ENCODE data around the gene LRRC15. TPM values are rescaled to one million over a fixed set of nuclear protein-coding genes. Genes with fewer than 3 reads are reported as not detected.

Gene LRRC15
- 0.11 TPM for total RNA-seq
- 0.08 TPM for polyA plus RNA-seq

DNA sequence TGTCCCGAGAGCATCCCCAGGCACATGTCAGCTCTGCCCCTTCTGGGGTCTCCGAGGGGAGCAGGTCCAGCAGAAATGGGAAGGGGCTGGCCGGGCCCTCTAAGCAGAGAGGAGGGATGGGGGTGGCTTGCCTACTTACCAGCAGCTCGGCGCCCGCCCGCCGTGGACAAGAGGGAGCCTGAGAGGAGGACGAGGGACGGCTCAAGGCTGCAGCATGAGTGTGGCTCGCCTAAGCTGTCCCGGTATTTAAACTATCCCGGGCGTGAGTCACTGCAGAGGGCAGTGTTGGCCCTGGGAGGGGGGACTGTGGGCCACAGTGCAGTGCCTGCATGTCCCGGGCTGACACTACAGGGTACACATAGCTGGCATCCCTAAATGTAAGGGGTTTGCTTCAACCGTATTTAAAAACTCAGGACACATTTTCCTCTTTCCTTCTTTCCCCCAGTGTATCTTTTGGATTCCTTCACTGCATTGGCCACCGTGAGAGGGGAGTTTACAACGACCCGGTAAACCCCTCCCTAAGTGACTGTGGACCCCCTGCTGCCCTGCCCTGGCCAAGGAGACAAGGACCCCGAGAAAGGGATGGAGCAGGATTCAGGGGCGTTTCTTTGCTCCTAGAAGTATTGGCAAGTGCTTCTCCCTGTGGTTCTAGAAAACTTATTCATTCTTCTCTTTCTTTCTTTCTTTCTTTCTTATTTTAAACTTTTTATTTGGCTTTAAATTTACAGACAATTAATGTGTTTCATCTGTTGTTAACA is at the start of gene LRRC15:
LRRC15 (minus strand) TSS at position 222 of the 758 bp plus-strand sequence. CDS start 8,700 bp downstream, outside the sequence.
- no peak within 1 kb of the TSS for H3K27ac ChIP-seq (ENCODE audit: low read depth)
- no peaks in the 10 kb centered on the region for H3K4me1 ChIP-seq (ENCODE audit: insufficient read depth)
- no peak for DNase-seq (ENCODE audit: extremely low spot score)
- H3K4me3 ChIP-seq (ENCODE audit: low read depth, low read length), result no peak within 1 kb of the TSS
- WGBS, result 16% methylated on average over 21 of the region's 21 CpGs
- no peaks in the 10 kb centered on the region for H3K36me3 ChIP-seq (ENCODE audit: insufficient read depth)

GRCh38 chr3:194418671-194419070 is 49.1 kb upstream of the LRRC15 start:
- WGBS, result 97% methylated on average over 2 of the region's 2 CpGs
- Histone ChIP-seq H3K36me3 (ENCODE audit: insufficient read depth) (no peaks in the 10 kb centered on the region), H3K4me3 (ENCODE audit: low read depth, low read length) (no peak overlapping the region), H3K4me1 (ENCODE audit: insufficient read depth) (no peaks in the 10 kb centered on the region), H3K27ac (ENCODE audit: low read depth) (no peak overlapping the region)
- DNase-seq (ENCODE audit: extremely low spot score), result no peak

GRCh38 chr3:194407423-194407822 is 37.9 kb upstream of the LRRC15 start:
- H3K4me3 ChIP-seq (ENCODE audit: low read depth, low read length), result no peak overlapping the region
- no peak overlapping the region for H3K27ac ChIP-seq (ENCODE audit: low read depth)
- WGBS, result 79% methylated on average over 7 of the region's 7 CpGs

GRCh38 chr3:194405766-194406165 is 36.2 kb upstream of the LRRC15 start:
- no peak for DNase-seq (ENCODE audit: extremely low spot score)
- Histone ChIP-seq H3K4me1 (ENCODE audit: insufficient read depth) (no peaks in the 10 kb centered on the region), H3K4me3 (ENCODE audit: low read depth, low read length) (no peak overlapping the region), H3K27ac (ENCODE audit: low read depth) (no peak overlapping the region), H3K36me3 (ENCODE audit: insufficient read depth) (peaks cover 3% of the 10 kb centered on the region)
- WGBS, result 92% methylated on average over 2 of the region's 2 CpGs

More at GRCh38 chr3:194407423-194407822, 37.9 kb upstream of the LRRC15 start:
- H3K36me3 ChIP-seq (ENCODE audit: insufficient read depth), result peaks cover 3% of the 10 kb centered on the region
- no peaks in the 10 kb centered on the region for H3K4me1 ChIP-seq (ENCODE audit: insufficient read depth)
- DNase-seq (ENCODE audit: extremely low spot score), result no peak

DNA sequence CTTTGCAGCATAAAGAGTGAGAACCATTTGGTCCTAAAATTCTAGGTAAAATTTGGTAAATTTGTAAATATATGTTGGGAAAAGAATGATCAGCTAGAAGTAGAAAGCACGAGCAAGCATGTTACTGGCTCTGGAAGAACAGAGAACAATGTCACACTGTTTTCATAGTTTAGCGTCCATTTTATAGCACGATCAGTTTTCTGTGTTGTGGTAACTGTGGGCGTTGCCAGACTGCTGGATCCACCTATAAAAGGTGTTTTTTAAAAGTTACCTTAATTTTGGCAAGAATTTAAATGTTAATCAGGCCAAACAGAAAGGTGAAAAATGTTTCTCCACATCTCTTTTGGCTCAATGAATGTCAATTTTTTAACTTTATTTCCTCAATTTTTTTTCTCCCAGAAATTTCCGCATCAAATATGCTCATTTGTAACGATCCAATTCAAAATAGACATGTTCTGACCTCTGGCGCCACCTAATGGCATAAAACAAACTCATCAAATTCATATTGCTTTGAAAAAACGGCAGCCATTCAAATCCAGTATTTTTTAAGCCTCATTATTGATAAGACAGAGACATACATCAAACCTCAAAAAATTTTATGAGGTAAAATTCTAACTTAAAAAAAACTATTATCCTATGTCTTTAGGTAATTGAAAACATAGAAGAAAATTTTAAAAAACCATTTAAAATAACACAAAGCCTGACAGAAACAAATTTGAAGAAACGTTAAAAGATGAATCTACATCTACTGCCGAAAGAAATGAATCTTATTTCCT is 35.0 kb upstream of the LRRC15 start:
- no peaks in the 10 kb centered on the region for H3K4me1 ChIP-seq (ENCODE audit: insufficient read depth)
- H3K27ac ChIP-seq (ENCODE audit: low read depth), result no peak overlapping the region
- peaks cover 3% of the 10 kb centered on the region for H3K36me3 ChIP-seq (ENCODE audit: insufficient read depth)
- DNase-seq (ENCODE audit: extremely low spot score), result no peak
- WGBS, result 47% methylated on average over 10 of the region's 10 CpGs
- H3K4me3 ChIP-seq (ENCODE audit: low read depth, low read length), result no peak overlapping the region

DNA sequence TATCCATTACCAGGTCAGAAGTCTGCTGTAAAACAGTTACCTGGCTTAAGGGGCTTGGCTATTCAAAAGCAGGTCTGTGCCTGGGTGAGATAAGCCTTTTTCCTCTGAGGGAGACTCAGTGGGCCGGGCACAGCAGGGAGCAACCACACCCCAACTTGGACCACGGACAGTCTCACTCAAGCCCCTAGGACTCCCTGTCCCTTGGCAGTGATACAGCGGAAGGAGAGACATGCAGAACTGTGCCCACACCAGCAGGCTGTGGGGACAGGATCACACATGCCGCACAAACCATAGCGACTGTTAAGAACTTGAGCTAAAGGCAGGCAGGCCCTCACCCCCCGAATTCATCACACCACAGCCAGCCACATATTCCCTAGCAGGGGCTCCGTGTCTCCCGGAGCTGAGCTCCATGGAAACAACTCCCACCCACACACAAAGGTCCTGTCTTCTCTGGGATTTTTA is 32.4 kb upstream of the LRRC15 start:
- no peaks in the 10 kb centered on the region for H3K4me1 ChIP-seq (ENCODE audit: insufficient read depth)
- no peak overlapping the region for H3K27ac ChIP-seq (ENCODE audit: low read depth)
- no peak for DNase-seq (ENCODE audit: extremely low spot score)
- H3K4me3 ChIP-seq (ENCODE audit: low read depth, low read length), result no peak overlapping the region
- 74% methylated on average over 8 of the region's 8 CpGs for WGBS
- peaks cover 3% of the 10 kb centered on the region for H3K36me3 ChIP-seq (ENCODE audit: insufficient read depth)

- no peak overlapping the region for H3K27ac ChIP-seq (ENCODE audit: low read depth)
- DNase-seq (ENCODE audit: extremely low spot score), result no peak
- H3K4me1 ChIP-seq (ENCODE audit: insufficient read depth), result no peaks in the 10 kb centered on the region
- WGBS, result 87% methylated on average over 9 of the region's 9 CpGs
- H3K4me3 ChIP-seq (ENCODE audit: low read depth, low read length), result no peak overlapping the region
- H3K36me3 ChIP-seq (ENCODE audit: insufficient read depth), result peaks cover 3% of the 10 kb centered on the region
Measured at GRCh38 chr3:194401346-194401745, 31.8 kb upstream of the LRRC15 start.

DNA sequence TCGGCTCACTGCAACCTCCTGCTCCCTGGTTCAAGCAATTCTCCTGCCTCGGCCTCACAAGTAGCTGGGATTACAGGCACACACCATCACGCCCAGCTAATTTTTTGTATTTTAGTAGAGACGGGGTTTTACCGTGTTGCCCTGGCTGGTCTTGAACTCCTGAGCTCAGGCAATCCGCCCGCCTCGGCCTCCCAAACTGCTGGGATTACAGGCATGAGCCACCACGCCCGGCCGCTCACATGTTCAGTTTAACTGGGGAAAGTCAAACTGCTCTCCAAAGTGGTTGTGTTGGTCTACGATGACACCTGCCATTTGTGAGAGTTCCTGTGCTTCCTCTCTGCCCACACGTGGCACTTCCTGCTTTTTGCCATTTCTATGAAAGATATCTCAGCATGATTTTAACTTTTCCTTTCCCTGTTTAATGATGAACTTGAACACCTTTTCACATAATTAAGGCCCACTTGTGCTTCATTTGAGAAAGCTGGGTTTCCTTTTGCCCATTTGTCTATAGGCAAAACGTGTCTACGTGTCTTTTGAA is 30.4 kb upstream of the LRRC15 start:
- 90% methylated on average over 15 of the region's 15 CpGs for WGBS
- H3K4me3 ChIP-seq (ENCODE audit: low read depth, low read length), result no peak overlapping the region
- no peak overlapping the region for H3K27ac ChIP-seq (ENCODE audit: low read depth)
- no peak for DNase-seq (ENCODE audit: extremely low spot score)
- no peaks in the 10 kb centered on the region for H3K36me3 ChIP-seq (ENCODE audit: insufficient read depth)
- peaks cover 2% of the 10 kb centered on the region for H3K4me1 ChIP-seq (ENCODE audit: insufficient read depth)

DNA sequence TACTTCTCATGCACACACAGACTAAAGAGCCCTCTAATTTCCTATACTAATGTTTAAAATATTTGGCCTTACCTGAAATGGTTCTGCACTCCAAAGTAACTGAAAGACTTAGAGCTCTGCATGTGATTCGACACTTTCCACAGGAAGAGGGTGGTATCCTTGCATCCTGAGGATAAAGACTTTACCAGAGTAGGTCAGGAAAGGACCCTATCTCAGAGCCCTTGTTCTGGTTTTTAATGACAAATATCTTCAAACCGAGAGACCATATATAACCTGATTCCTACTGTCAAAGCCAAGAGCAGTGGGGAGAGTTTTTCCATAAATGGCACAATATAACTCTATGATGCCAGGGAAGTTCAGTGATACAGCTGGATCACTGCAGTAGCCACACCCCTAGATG is 29.6 kb upstream of the LRRC15 start, which contains the start of gene GP5:
GP5 (minus strand) TSS at position 101 of the 400 bp plus-strand sequence. CDS start 984 bp downstream, outside the sequence.
- Histone ChIP-seq H3K27ac (ENCODE audit: low read depth) (no peak within 1 kb of the TSS), H3K36me3 (ENCODE audit: insufficient read depth) (no peaks in the 10 kb centered on the region), H3K4me3 (ENCODE audit: low read depth, low read length) (peak within 1 kb of the TSS; percentile 2), H3K4me1 (ENCODE audit: insufficient read depth) (peaks cover 2% of the 10 kb centered on the region)
- WGBS, result 76% methylated on average over 2 of the region's 2 CpGs
- DNase-seq (ENCODE audit: extremely low spot score), result no peak

- Histone ChIP-seq H3K4me1 (ENCODE audit: insufficient read depth) (peaks cover 2% of the 10 kb centered on the region), H3K27ac (ENCODE audit: low read depth) (no peak overlapping the region), H3K4me3 (ENCODE audit: low read depth, low read length) (peak overlapping the region; percentile 2), H3K36me3 (ENCODE audit: insufficient read depth) (no peaks in the 10 kb centered on the region)
- 11% methylated on average over 38 of the region's 38 CpGs for WGBS
- DNase-seq (ENCODE audit: extremely low spot score), result no peak
Measured at GRCh38 chr3:194397757-194398312, 28.3 kb upstream of the LRRC15 start.

DNA sequence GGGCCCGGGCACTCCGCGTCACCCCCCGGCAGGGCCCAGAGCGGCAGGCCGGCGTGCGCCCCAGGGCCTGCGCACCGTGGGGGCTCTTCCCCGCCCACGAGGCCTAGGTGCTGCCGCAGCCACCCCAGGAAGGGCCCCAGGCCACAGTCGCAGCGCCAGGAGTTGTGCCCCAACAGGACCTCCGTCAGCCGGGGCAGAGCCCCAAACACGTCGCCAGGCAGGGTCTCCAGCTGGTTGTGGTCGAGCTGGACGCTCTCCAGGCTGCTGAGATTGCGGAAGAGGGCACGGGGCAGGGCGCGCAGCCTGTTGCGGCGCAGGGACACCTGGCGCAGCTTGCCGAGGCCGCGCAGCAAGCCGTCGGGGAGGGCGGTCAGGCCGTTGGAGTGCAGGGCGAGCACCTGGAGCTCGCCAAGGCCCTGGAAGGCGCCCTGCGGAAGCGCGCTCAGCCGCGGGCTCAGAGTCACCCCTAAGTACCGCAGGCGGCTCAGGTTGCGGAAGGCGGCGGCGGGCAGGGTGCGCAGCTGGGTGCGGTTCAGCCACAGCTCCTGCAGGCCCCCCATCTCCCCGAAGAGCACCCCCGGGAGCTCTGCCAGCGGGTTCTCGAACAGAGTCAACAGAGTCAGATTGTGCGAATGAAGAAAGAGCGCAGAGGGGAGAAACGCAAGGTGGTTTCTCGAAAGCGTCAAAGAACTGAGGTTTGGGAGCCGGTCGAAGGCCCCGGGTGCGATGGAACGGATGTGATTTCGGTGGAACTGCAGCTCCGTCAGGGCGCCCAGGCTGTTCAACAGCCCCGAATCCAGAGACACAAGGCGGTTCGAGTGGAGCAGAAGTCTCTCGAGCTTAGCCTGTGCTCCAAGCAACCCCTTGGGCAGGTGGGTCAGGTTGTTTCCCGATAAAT is 27.6 kb upstream of the LRRC15 start:
- no peak for DNase-seq (ENCODE audit: extremely low spot score)
- WGBS, result 23% methylated on average over 73 of the region's 73 CpGs
- Histone ChIP-seq H3K27ac (ENCODE audit: low read depth) (peak overlapping the region; percentile 29), H3K36me3 (ENCODE audit: insufficient read depth) (no peaks in the 10 kb centered on the region), H3K4me3 (ENCODE audit: low read depth, low read length) (peak overlapping the region; percentile 14), H3K4me1 (ENCODE audit: insufficient read depth) (peaks cover 2% of the 10 kb centered on the region)

DNA sequence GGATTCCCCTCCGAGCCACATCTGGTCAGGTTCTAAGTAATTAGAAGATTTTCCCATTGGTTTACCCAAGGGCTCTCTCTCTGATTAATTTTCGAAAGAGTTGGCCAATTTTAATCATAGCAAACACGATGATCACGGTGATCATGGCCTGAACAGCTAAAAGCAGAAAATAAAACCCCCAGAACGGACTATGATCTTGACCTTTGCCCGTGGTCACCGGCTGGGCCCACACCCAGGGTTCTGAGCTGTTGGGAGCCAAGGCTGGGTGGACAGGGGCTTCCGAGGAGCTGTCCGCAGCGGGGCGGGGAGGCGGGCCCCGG is 27.0 kb upstream of the LRRC15 start:
- 8% methylated on average over 13 of the region's 13 CpGs for WGBS
- peaks cover 2% of the 10 kb centered on the region for H3K4me1 ChIP-seq (ENCODE audit: insufficient read depth)
- H3K4me3 ChIP-seq (ENCODE audit: low read depth, low read length), result peak overlapping the region; percentile 14
- peak overlapping the region; percentile 29 for H3K27ac ChIP-seq (ENCODE audit: low read depth)
- H3K36me3 ChIP-seq (ENCODE audit: insufficient read depth), result no peaks in the 10 kb centered on the region
- no peak for DNase-seq (ENCODE audit: extremely low spot score)

All from urinary bladder (tissue), 4 donors.